Effector CD4-positive, alpha-beta T cell (primary cell): ENCODE results near the gene ERBB4.
"Not testable (repeated sequence)": the region's sequence is repeated elsewhere in the genome, so short reads cannot be mapped to it uniquely, and the experiment has no call there.

ENCODE experiments used
- DNase-seq: peaks from one replicate; pipeline ENCODE4 v3.0.0-alpha.2; 2020

The ERBB4 gene

DNA sequence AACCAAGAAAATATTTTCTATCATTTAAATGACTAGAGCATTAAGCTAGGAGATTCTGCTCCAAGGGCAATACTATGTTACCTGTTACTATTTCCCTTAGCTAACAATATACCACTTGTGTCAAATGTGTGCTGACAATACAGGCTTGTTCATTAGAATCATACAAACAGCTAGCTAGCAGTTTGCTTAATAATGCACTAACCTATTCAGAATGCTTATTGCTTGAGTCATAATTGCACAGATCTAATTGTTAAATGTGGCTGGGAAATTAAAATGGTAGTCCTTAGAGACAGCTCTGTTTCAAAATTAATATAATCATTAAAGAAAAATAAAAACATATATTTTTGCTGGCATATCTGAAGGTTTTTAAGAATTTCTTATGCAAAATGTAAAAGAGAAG, 344.2 kb downstream of the ERBB4 start:
- no peak for DNase-seq

GRCh38 chr2:212193803-212194202, 344.8 kb downstream of the ERBB4 start:
- DNase-seq: no peak

- no peak for DNase-seq
Observed at GRCh38 chr2:212193056-212193455, 345.5 kb downstream of the ERBB4 start.

DNA sequence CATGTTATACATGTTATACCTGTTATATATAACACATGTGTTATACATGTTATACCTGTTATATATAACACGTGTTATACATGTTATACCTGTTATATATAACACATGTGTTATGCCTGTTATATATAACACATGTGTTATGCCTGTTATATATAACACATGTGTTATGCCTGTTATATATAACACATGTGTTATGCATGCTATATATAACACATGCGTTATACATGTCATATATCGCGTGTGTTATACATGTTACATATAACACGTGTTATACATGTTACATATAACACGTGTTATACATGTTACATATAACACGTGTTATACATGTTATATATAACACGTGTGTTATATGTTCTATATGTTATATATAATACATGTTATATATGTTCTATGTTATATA, 347.2 kb downstream of the ERBB4 start:
- not testable (repeated sequence) for DNase-seq

DNA sequence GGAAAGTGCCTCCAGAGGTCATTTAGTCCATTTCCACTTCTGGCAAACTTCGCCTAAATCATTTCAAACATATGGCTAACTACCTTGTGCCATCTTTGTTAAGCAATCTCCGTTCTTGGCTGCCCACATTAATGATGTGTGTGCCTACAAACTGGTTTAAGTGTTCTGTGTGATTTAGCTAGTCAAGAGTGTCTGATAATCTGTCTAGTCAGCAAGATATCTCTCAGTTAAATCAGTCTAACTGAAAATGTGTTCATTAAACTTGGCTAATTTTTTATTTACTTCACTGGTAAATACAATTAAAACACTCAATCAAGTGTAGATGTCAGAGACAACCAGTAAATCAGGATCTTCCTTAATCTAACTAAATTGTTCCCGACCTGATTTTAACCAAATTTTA, 352.4 kb downstream of the ERBB4 start:
- DNase-seq: no peak

DNA sequence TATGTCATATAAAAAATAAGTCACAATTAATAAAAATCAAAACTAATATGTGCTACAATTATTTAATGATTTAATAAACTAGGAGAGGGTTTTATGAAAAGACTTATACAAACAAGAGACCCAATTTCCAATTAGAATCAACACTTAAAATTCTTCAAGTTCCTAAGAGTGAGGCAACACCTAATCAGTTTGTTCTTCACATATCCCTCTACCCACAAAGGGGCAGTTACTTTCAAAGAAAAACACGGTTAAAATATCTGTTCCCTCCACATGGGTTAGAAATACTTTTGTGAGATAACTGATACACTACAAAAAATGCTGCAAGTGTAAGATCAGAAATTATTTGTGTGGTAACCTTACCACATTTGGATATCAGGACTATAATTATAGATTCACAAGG, 357.0 kb downstream of the ERBB4 start:
- DNase-seq: no peak

DNA sequence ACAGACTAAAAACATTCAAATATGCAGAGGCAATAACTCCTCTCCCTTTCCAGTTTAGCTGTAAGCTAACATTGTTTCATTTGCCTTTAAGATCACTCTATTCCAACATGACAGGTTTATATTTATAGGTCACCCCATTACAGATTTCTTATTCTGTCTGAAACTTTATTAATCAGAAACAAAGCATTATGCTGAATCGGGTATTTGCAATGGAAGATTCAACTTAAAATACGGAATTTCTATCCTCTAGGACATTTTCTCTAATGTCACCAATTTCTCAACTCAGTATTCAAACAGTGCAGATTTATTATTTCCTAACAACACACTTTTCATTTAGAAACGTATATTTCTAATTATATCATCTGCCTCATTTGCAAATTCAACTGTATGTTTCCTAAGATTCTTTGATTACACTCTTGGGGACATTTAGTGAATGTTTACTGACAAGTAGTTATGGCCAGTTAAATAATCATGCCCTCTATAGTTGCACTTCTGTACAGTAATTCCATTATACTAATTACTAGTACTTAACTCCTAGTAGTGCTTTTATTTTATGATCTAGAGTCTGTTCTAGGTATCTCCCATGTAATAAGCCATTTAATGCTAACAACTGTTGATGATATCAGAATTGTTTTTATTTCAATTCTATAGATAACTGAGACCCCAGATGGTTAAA, 358.1 kb downstream of the ERBB4 start:
- no peak for DNase-seq

DNA sequence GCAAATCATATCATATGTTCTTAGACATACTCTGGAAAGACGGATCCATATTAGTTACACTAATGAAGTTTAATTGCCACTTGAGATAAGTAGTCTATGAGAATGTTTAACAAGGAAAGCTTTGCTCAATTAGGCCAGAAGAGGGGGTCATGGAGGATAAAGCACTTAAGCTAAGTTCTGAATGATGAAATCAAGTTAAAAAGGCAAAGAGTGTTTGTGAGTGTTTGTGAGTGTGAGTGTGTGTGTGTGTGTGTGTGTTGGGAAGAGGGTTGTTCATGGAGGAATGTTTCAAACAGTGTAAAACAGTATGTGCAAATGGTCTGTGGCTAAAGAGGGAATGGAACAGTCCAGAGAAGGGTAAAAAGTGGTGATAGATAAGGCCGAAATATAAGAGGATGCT, 360.9 kb downstream of the ERBB4 start:
- no peak for DNase-seq

DNA sequence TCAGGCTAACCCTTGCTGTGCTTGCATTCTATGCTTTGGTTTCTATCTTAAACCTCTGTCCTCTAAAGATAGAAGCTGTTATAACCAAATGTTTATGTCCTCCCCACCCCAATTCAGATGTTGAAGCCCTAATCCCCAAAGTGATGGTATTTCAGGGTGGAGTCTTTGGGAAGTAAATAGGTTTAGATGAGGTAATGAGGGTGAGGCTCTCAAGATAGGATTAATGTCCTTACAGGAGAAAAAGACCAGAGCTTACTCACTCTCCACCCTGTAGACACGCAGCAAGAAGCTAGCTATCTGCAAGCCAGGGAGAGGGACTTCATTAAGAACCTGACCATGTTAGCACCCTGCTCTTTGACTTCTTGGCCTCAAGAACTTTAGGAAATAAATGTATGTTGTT, 362.5 kb downstream of the ERBB4 start:
- no peak for DNase-seq

DNA sequence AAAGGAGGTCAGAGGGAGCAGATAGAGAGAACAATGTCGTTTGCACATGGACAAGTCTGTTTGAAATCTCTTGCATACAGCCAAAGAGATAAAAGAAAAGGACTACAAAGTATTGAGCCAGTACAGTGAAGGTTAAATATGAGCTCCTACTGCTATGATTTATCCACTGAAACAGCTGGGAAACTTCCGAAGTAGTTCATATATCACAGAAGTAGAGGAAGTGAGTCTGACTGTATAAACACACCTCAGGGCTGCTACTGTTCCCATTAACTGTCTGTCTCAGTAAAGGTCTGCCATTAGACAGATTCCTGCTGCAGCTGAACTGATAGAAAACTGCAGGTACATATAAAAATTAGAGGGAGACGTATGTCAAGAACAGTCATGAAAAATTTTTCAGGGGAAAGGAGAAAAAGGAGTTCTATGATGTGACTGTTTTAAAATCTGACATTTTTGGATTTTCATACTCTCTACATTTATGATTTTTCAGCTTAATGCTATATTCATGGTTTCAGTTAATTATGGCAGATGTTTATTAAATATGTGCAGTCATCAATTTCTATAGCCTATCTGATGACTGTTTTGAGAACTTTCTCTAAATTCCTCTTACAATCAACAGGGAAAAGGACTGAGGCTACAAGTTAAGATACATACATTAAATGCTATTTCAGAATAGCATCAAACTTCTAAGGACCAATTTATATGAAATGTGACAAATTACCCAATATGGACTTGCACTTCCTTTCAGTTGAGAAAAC, 364.7 kb downstream of the ERBB4 start:
- DNase-seq: no peak

DNA sequence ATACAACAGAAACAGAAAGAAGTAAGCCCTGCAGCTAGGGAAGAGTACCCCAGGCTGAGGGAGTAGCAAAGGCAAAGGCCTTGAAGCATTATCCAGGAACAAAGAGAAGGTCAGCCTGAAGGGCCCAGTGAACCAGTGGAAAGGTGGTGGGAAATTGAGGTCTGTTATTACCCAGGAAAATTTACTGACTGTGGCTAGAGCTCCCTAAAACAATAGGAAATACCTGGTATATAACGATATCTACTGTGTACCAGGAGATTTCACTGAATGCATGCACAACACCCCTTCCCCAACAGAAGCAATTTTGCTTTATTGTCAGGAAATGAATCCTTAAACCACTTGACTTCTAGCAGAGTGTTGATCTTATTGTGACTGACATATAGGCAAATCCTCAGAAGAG, 365.3 kb downstream of the ERBB4 start:
- DNase-seq: no peak

GRCh38 chr2:212170382-212170781, 368.2 kb downstream of the ERBB4 start:
- no peak for DNase-seq

DNA sequence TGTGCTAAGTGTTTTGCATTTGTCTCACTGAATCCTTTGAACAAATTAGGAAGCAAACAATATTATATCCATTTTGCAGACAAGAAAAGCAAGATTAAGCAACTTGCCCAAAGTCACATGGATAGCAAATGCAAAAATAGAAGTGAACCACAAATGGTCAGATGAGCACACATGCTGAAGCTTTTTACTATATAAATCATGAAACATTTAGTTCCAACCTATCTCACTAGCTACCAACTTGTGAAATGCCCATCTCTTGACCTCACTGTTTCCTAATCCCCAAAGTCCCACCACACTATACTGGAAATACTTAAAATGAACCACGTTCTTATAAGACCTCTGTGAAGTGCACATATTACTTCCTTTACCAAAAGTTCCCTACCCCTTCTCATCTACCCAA, 380.5 kb downstream of the ERBB4 start:
- DNase-seq: no peak

DNA sequence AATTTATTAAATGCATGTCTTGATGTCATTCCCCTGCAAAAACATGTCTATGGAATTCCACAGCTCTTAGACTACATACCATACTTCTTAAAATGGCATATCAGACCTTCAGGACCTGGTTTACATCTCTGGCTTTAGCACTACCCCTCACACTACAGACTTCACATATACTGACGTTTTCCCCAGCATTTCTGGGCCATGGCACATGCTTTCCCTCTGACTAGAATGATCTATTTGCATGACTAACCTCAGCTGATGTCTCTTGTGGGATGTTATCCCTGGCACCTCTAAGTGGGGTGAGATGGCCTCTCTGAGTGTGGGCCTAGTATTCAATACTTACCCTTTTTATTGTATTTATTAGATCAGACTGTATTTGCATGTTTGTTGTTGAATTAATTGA, 381.6 kb downstream of the ERBB4 start:
- DNase-seq: no peak

GRCh38 chr2:212156088-212156487, 382.5 kb downstream of the ERBB4 start:
- no peak for DNase-seq

GRCh38 chr2:212154477-212154878, 384.1 kb downstream of the ERBB4 start:
- DNase-seq: no peak

DNA sequence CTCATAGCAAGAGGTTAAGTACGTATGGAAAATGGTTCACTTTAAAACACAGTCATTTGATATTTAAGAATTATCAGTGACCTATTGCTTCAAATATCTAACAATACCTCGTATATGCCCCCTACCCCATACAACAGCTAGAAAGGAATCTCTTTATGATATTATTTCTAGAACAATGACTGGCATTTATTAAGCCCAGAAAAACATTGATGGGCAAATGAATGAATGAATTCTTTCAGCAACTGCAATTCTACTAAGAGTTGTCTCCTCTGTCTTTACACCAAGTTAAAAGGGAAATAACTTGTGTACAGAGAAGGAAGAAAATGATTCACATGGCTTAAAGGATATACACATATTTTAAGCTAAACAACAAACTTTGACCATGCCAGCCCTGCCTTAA, 384.7 kb downstream of the ERBB4 start:
- no peak for DNase-seq

DNA sequence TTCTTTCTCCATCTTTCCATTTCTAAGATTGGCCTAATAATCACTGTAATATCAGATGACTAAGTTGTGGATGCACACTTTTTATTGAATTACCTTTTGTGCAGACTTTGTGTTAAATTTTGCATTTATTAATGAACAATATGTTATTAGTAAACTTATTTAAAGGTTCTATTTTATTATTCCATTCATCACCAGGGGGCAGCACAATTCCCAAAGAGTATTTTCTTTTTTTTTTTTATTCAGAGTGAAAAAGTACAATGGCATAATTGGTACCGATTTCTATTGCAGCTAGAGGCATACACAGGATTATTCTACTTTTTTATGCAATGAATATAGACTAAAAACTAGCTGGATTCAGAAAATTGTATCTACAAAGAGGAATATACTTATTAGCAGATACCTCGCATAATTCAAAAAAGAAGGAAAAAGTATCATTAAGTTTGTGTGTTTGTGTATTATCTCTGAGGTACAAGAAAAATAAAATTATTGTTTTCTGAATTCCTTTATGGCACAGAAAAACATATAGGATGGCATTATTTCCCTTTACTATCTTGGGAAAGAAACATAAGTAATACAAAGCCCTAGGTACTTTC, 390.6 kb downstream of the ERBB4 start:
- DNase-seq: no peak

DNA sequence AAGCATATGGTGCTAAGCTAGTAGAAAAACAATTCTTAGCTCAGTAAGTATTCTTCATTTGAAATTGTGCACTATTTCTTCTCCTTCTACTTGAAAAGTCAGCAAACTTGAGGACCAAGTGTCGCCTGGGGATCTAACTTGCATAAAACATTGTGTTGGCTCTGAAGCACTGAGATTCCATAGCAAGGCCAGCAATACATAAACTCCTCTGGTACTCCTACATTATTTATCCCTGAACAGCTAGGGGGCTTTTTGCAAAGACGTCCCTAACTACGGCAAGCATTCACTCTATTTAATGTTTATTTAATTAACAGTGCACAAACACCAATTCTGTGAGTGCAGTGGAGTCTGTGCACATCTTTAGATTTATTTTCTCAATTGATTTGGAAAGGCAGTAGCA, 392.2 kb downstream of the ERBB4 start:
- DNase-seq: no peak

- DNase-seq: no peak
Observed at GRCh38 chr2:212145121-212145520, 393.5 kb downstream of the ERBB4 start.

DNA sequence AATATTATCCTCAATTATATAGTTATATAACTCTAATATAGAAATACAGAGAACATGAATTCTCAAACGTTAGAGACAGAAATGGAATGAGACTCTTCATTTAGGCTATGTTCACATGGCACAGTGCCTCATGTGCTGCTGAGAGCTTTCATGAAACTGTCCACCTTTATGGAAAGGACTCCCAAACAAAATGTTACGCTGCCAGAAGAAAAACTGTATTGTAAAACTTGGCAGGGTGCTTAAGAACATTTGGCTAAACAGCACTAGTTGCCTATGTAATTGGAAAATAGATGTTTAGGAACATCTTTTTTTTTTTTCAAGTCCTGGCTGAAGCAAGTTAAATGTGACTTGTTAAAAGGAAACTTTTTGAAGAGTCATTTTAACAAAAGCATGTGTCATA, 396.0 kb downstream of the ERBB4 start:
- no peak for DNase-seq

- no peak for DNase-seq
Observed at GRCh38 chr2:212141499-212141898, 397.1 kb downstream of the ERBB4 start.

GRCh38 chr2:212136216-212136795, 402.3 kb downstream of the ERBB4 start:
- no peak for DNase-seq

DNA sequence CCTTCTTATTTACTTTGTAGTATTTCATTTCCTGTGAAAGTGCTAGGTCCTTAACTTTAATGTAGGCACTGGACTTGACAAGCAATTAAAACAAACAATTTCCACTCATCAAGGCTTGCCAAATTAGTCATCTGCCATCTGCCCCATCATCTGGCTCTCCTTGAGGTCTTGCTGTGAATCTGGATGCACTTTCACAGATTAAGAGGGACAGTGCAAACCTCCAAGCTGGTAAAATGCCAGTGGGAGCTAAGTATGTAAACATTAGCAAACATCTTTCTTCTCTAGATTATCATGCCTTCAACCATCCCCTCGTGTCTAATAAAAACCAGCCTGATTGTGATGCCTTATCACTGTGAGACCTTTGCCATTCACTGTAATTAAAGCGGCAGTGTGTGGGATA, 402.9 kb downstream of the ERBB4 start:
- no peak for DNase-seq
